GM12872 (cell line): ENCODE measurements around the gene FBXO3.

Experiments
- CTCF ChIP-seq: IDR thresholded peaks from 3 replicates; pipeline ENCODE4 v1.5.1; 2011; ENCODE audit warnings: low read depth, mild to moderate bottlenecking, low read length, moderate library complexity; ENCODE audit not compliant: insufficient read depth

Gene FBXO3

GRCh38 chr11:33742249-33742851, 32.0 kb downstream of the FBXO3 start:
- TF ChIP-seq CTCF = peak; percentile 29; the same call in 1 of the 3 replicates

GRCh38 chr11:33741806-33742205, 32.5 kb downstream of the FBXO3 start:
- TF ChIP-seq CTCF = no peak

GRCh38 chr11:33737362-33737821, 36.9 kb downstream of the FBXO3 start:
- no peak for TF ChIP-seq CTCF

- no peak for TF ChIP-seq CTCF
Observed at GRCh38 chr11:33736148-33736812, 38.0 kb downstream of the FBXO3 start, which contains the start of gene CD59. Gene CD59 (minus strand): TSS chr11:33736423. CDS start chr11:33722445, 13,978 bp downstream.

- 0 out of 3 replicates have a peak, but pooled peaks have one; percentile 11 for TF ChIP-seq CTCF
Observed at GRCh38 chr11:33735271-33736147, 38.8 kb downstream of the FBXO3 start.

GRCh38 chr11:33734441-33735270, 39.7 kb downstream of the FBXO3 start:
- no peak for TF ChIP-seq CTCF
